Vein endothelial cell (primary cell): Measurements from ENCODE around the gene KHDC1L. TPM values are rescaled to one million over a fixed set of nuclear protein-coding genes. Genes with fewer than 3 reads are reported as not detected.

Source experiments
- total RNA-seq: library from RNA; depleted of rRNA; stranded (reverse); fragments of >200 nt; gene quantifications from 2 replicates; pipeline ENCODE4 v1.2.3, GENCODE V29; 2012

Gene KHDC1L
- total RNA-seq, result not detected in 2 replicates

GRCh38 chr6:73225396-73225795 is at the start of gene KHDC1L:
TSS of gene KHDC1L (minus strand) at chr6:73225496. CDS start at chr6:73225408, 88 bp downstream.

GRCh38 chr6:73262671-73263569 is 37.6 kb upstream of the KHDC1L start, which contains the start of gene KHDC1:
TSS of gene KHDC1 (minus strand) at chr6:73263196. CDS start at chr6:73242517, 20,679 bp downstream.

Other genes with a start within 250 kb of the KHDC1L start
- 0.33 and 0.86 TPM in 2 replicates for gene KHDC1, start 37.7 kb upstream of the KHDC1L start, total RNA-seq
- gene DPPA5, start 128.8 kb upstream of the KHDC1L start, total RNA-seq, result not detected in 2 replicates
- not detected in 2 replicates for gene KHDC3L, start 137.2 kb upstream of the KHDC1L start, total RNA-seq
- not detected in 2 replicates for gene OOEP, start 144.4 kb upstream of the KHDC1L start, total RNA-seq
- 2.0 and 2.9 TPM in 2 replicates for gene DDX43, start 169.3 kb upstream of the KHDC1L start, total RNA-seq
- gene CGAS, start 226.8 kb upstream of the KHDC1L start, total RNA-seq, result 3.3 and 6.3 TPM in 2 replicates
- 26.5 and 35.2 TPM in 2 replicates for gene MTO1, start 236.2 kb upstream of the KHDC1L start, total RNA-seq